Keratinocyte (primary cell): Measurements from ENCODE around the gene CFAP299. TPM values are rescaled to one million over a fixed set of nuclear protein-coding genes. Genes with fewer than 3 reads are reported as not detected.

Source experiments
- DNase-seq: peaks from one replicate; pipeline ENCODE4 v3.0.0-alpha.2; 2011; ENCODE audit warnings: low read depth, missing footprints, low spot score
- FAIRE-seq: peaks from 2 replicates; lab custom pipeline; 2011; peaks lifted over from hg19 to GRCh38; lab: Jason Lieb, UNC
- H2AFZ ChIP-seq: 2 replicates; pipeline ENCODE4 v1.6.0; 2012; ENCODE audit warnings: low read length, control low read depth, inconsistent platforms; ENCODE audit not compliant: control insufficient read depth
- H3K27ac ChIP-seq: 2 replicates; pipeline ENCODE4 v1.5.1; 2011; ENCODE audit warnings: low read length; ENCODE audit not compliant: control insufficient read depth, insufficient read depth
- H3K27me3 ChIP-seq: 3 replicates; pipeline ENCODE4 v1.6.0; 2011; ENCODE audit warnings: low read length; ENCODE audit not compliant: control insufficient read depth, insufficient read depth; ENCODE audit errors: extremely low read depth
- H3K36me3 ChIP-seq, 2 experiments: 2 replicates in 1 of 2; 3 replicates in 1 of 2; pipeline ENCODE4 v1.5.1; 2011; ENCODE audit warnings: low read length in 2 of 2, mild to moderate bottlenecking in 1 of 2; ENCODE audit not compliant: control insufficient read depth in 2 of 2, insufficient read depth in 2 of 2; ENCODE audit errors: extremely low read depth in 1 of 2
- H3K4me1 ChIP-seq: 3 replicates; pipeline ENCODE4 v1.5.1; 2011; ENCODE audit warnings: low read length; ENCODE audit not compliant: control insufficient read depth, insufficient read depth; ENCODE audit errors: extremely low read depth
- H3K4me2 ChIP-seq: 3 replicates; pipeline ENCODE4 v1.6.0; 2011; ENCODE audit warnings: low read depth, low read length; ENCODE audit not compliant: control insufficient read depth, insufficient read depth; ENCODE audit errors: extremely low read depth
- H3K4me3 ChIP-seq, 3 experiments: fragments of 200-600 bp in 1 of 3; sonication (generic) in 1 of 3; 2 replicates in 2 of 3; 3 replicates in 1 of 3; pipeline ENCODE4 v1.5.1; 2011 to 2016; ENCODE audit warnings: low read length in 3 of 3, mild to moderate bottlenecking in 3 of 3, control low read depth in 2 of 3, inconsistent platforms in 1 of 3, low read depth in 1 of 3, mixed read lengths in 1 of 3, mixed run types in 1 of 3, moderate library complexity in 1 of 3; ENCODE audit not compliant: control insufficient read depth in 2 of 3, insufficient read depth in 2 of 3; ENCODE audit errors: extremely low read depth in 1 of 3
- H3K79me2 ChIP-seq: 2 replicates; pipeline ENCODE4 v1.6.0; 2012; ENCODE audit warnings: low read length; ENCODE audit not compliant: control insufficient read depth, insufficient read depth
- H3K9ac ChIP-seq: 3 replicates; pipeline ENCODE4 v1.6.0; 2011; ENCODE audit warnings: low read length; ENCODE audit not compliant: control insufficient read depth, insufficient read depth; ENCODE audit errors: extremely low read depth
- H3K9me1 ChIP-seq: 3 replicates; pipeline ENCODE4 v1.6.0; 2011; ENCODE audit warnings: low read length; ENCODE audit not compliant: control insufficient read depth, insufficient read depth; ENCODE audit errors: extremely low read depth
- H3K9me3 ChIP-seq: 2 replicates; pipeline ENCODE4 v1.5.1; 2012; ENCODE audit warnings: low read depth, low read length; ENCODE audit not compliant: control insufficient read depth
- H4K20me1 ChIP-seq: 3 replicates; pipeline ENCODE4 v1.6.0; 2011; ENCODE audit warnings: low read length; ENCODE audit not compliant: control insufficient read depth, insufficient read depth; ENCODE audit errors: extremely low read depth
- CTCF ChIP-seq, 3 experiments: IDR thresholded peaks in 1 of 3; conservative IDR thresholded peaks in 1 of 3; optimal IDR thresholded peaks in 1 of 3; 2 replicates in 2 of 3; 3 replicates in 1 of 3; pipeline versions ENCODE3 to v1.5.1; 2011; ENCODE audit warnings: low read length in 3 of 3, mild to moderate bottlenecking in 3 of 3, moderate library complexity in 2 of 3, control low read depth in 1 of 3, inconsistent platforms in 1 of 3; ENCODE audit not compliant: insufficient read depth in 2 of 3; ENCODE audit errors: extremely low read depth in 1 of 3
- EZH2 ChIP-seq: IDR thresholded peaks from one replicate; pipeline ENCODE4 v1.6.1; 2012; ENCODE audit warnings: inconsistent platforms, mild to moderate bottlenecking, low read length, moderate library complexity
- dilution Hi-C: fragments of 300-500 bp; cut with MboI; formaldehyde crosslinking; loops from one replicate; pipeline ENCODE4 v1.7.0; 2020; ENCODE audit warnings: low sequenced_read_pairs; ENCODE audit not compliant: extremely low pct_ligation_motif_present
- polyA plus RNA-seq, 5 experiments: library from polyadenylated mRNA; depleted of rRNA in 3 of 5; stranded (reverse) in 3 of 5; stranded (forward) in 1 of 5; unstranded in 1 of 5; fragments of >200 nt; gene quantifications; 1 replicate in 1 of 5; 2 replicates in 3 of 5; 3 replicates in 1 of 5; pipeline versions ENCODE4 v1.2.1 to v1.2.3, GENCODE V29; 2011 to 2012; ENCODE audit warnings: missing spikeins in 2 of 5, low read depth in 1 of 5, low replicate concordance in 1 of 5

CFAP299 gene
- polyA plus RNA-seq, 1 donor (not counting 4 experiments of a cell fraction or from before 2014, with no cell fraction given): 0.14 TPM

GRCh38 chr4:80726471-80726870, 390.9 kb downstream of the CFAP299 start:
- Histone ChIP-seq H3K4me2 (no peak overlapping the region), H3K9me3 (no peaks in the 10 kb centered on the region), H3K9ac (no peak overlapping the region), H3K4me1 (no peaks in the 10 kb centered on the region), H2AFZ (no peak overlapping the region), H3K27me3 (no peaks in the 10 kb centered on the region), H4K20me1 (no peaks in the 10 kb centered on the region), H3K4me3 (no peak overlapping the region), H3K36me3 (no peaks in the 10 kb centered on the region), H3K9me1 (no peaks in the 10 kb centered on the region), H3K79me2 (no peaks in the 10 kb centered on the region), H3K27ac (no peak overlapping the region)
- dilution Hi-C loops: no loop called here
- TF ChIP-seq CTCF (optimal IDR thresholded peaks at IDR 0.05 in 1 of 3, IDR thresholded peaks at IDR 0.05 in 1 of 3, conservative IDR thresholded peaks at IDR 0.05 in 1 of 3; ENCODE audit: extremely low read depth in 1 of 3, insufficient read depth in 2 of 3, low read length in 3 of 3) (no peak), EZH2 (no peak)
- FAIRE-seq (no peak), DNase-seq (no peak)

- Histone ChIP-seq H3K4me1 (peaks cover 2% of the 10 kb centered on the region), H2AFZ (no peak overlapping the region), H3K27me3 (no peaks in the 10 kb centered on the region), H3K9me1 (no peaks in the 10 kb centered on the region), H3K4me3 (no peak overlapping the region), H3K36me3 (no peaks in the 10 kb centered on the region), H3K4me2 (no peak overlapping the region), H3K27ac (no peak overlapping the region), H3K9me3 (no peaks in the 10 kb centered on the region), H3K9ac (no peak overlapping the region), H4K20me1 (no peaks in the 10 kb centered on the region), H3K79me2 (no peaks in the 10 kb centered on the region)
- FAIRE-seq (no peak), DNase-seq (no peak)
- dilution Hi-C loops: no loop called here
- TF ChIP-seq CTCF (optimal IDR thresholded peaks at IDR 0.05 in 1 of 3, IDR thresholded peaks at IDR 0.05 in 1 of 3, conservative IDR thresholded peaks at IDR 0.05 in 1 of 3; ENCODE audit: extremely low read depth in 1 of 3, insufficient read depth in 2 of 3, low read length in 3 of 3): no peak
- TF ChIP-seq EZH2: no peak
Observed at GRCh38 chr4:80730158-80730557, 394.6 kb downstream of the CFAP299 start.
